MG63 (cell line): ENCODE results near the gene RPS15A. TPM values are rescaled to one million over a fixed set of nuclear protein-coding genes. Genes with fewer than 3 reads are reported as not detected.

Source experiments
- DNase-seq: peaks from one replicate; pipeline ENCODE4 v3.0.0-alpha.2; 2020
- H3K27me3 ChIP-seq: fragments of 250-450 bp; sonication (Bioruptor Pico); 2 replicates; pipeline ENCODE4 v1.5.1; 2020; ENCODE audit warnings: mild to moderate bottlenecking, moderate library complexity
- H3K36me3 ChIP-seq: fragments of 250-450 bp; sonication (Bioruptor Pico); 2 replicates; pipeline ENCODE4 v1.5.1; 2020; ENCODE audit warnings: mild to moderate bottlenecking, moderate library complexity
- H3K4me3 ChIP-seq: fragments of 250-450 bp; sonication (Bioruptor Pico); 2 replicates; pipeline ENCODE4 v1.5.1; 2020; ENCODE audit warnings: mild to moderate bottlenecking, moderate library complexity
- H3K9me3 ChIP-seq: fragments of 250-450 bp; sonication (Bioruptor Pico); 2 replicates; pipeline ENCODE4 v1.5.1; 2020; ENCODE audit warnings: mild to moderate bottlenecking, moderate library complexity
- total RNA-seq: library from RNA; depleted of rRNA; stranded (reverse); fragments of >200 nt; shearing (Covaris generic); gene quantifications from 2 replicates; pipeline ENCODE4 v1.2.3, GENCODE V29; 2014; ENCODE audit warnings: low replicate concordance; rRNA removed

Gene RPS15A
- 1,993 and 2,668 TPM in 2 replicates for total RNA-seq

DNA sequence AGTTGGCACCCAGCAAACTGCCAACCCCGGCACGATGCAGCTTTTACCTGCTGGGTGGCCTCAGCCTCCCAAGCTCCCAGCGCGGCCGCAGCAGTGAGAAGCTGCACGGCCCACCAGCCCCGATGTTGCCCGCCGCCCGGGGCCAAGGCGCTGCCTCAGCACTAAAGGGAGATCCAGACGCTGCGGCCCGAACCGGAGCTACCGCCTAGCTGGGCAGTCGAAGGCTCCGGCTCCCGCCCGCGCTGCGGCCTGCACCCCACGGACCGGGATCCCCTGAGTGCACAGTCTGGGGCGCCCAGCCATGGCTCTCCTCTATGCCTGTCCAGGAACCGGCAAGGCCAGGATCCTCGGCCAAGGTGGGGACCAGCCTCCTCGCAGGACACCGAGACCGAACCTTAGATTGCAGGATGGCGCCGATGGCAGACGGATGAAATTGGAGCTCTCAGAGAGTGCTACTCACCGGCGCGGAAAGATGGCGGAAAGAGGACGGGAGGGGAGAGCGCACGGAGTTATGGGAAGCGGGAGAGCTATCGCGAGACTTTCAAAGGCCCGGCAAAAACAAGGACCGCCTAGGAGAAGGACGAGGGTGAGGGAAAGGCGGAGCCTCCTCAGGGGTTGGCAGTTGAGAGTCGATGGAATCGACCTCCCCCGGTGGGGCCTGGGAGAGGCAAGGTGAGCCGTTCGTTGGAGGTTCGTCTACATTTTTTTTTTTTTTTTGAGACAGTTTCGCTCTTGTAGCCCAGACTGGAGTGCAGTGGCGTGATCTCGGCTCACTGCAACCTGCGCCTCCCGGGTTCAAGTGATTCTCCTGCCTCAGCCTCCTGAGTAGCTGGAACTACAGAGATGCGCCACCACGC lies at the start of gene RPS15A:
RPS15A (minus strand) TSS at position 485 of the 857 bp plus-strand sequence. CDS start 1,221 bp downstream, outside the sequence.
- DNase-seq = peak; percentile 98
- Histone ChIP-seq H3K36me3 (peaks cover 89% of the 10 kb centered on the region), H3K4me3 (peak within 1 kb of the TSS; percentile 88), H3K9me3 (no peaks in the 10 kb centered on the region), H3K27me3 (no peaks in the 10 kb centered on the region)

DNA sequence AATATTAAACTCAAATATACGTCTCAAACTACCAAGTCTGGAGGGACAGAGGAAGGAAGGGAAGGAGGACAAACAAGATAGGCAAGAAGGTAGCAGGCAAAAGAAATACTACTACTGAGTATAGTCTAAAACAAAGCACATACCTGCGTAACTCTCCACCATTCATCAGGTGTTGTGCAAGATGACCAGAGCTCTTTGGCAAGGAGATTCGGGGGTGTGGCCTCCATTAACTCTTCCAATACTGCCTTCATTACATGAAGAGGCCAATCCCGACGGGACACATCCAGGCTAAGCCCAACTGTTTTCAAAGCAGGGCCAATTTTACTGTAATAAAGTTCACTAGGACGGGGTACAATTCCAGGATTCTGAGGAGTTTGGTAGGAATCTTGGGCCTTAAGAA lies 49.4 kb upstream of the RPS15A start:
- Histone ChIP-seq H3K4me3 (no peak overlapping the region), H3K36me3 (peaks cover 92% of the 10 kb centered on the region), H3K27me3 (no peaks in the 10 kb centered on the region), H3K9me3 (peaks cover 5% of the 10 kb centered on the region)
- DNase-seq = no peak

DNA sequence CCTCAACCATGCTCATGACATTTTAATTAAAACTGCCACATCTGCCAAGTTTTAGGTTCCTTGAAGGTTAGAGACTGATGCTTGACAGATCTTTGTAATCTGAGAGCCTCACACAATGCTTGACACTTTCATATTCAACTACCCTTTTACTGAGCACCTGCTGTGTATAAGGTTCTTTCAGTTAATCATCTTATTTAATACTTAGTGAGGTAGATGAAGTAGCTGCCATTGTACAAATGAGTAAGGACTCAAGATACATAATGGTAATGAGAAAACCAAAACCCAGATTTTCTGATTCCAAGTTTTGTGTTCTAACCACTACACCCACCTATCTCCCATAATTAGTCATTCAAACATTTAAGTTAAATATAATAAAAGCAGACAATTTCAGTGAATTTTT lies 46.6 kb upstream of the RPS15A start:
- H3K27me3 ChIP-seq = no peaks in the 10 kb centered on the region

DNA sequence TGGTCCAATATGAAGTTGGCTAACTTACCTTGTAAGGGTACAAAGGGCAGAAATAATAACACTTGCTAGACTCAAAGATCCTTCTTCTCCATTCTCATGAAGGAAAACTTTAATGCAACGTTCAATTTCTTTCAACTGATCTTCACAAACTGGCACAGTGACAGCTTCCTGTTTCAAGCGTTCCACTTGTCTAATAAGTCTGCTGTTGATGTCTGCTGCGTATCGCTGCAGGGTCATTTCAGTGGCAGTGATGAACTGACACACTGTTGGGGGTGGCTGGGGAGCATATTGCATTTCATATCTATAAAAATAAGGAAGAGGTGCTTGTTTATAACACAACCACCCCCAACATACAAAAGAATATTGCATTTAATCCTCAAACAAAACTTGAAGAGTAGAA lies 44.7 kb upstream of the RPS15A start:
- Histone ChIP-seq H3K36me3 (peaks cover 96% of the 10 kb centered on the region), H3K27me3 (no peaks in the 10 kb centered on the region)
- peak; percentile 14 for DNase-seq

More for the DNA sequence above, 46.6 kb upstream of the RPS15A start:
- DNase-seq = no peak
- peaks cover 99% of the 10 kb centered on the region for H3K36me3 ChIP-seq
- peaks cover 5% of the 10 kb centered on the region for H3K9me3 ChIP-seq
- no peak overlapping the region for H3K4me3 ChIP-seq

DNA sequence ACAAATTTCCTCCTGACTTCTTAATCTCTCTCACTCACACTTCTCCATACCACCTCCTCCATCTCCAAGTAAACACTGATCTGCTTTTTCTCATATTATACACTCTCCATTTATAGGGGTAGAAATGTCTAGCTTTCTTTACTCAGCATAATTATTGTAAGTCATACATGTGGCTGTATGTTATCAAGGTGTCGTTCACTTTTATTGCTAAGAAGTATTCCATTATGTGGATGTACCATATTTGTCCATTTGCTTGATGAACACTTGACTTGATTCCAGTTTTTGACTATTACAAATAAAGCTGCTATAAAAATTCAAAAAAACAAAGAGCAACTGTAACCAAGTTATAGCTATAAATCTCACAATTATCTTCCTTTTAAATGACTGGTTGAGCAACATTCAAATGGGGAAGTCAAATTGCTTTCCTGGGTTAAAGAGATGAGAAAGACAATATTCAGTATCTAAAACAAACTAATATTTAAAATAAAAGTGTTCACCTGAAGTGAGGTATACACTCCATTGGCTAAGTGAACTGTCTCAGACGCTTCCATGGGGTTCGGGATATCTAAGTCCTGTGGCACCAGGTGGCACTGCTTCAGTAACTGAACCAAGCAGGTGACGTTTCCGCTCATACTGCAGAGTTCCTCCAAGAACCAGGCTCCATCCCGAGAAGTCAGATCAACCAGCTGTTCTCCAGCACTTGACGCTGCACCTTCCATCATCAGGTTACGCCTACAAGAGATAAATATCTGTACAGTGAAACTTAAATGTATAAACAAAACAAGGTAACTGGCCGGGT lies 43.8 kb upstream of the RPS15A start:
- Histone ChIP-seq H3K36me3 (peaks cover 96% of the 10 kb centered on the region), H3K27me3 (no peaks in the 10 kb centered on the region), H3K9me3 (peaks cover 5% of the 10 kb centered on the region), H3K4me3 (no peak overlapping the region)
- DNase-seq = no peak

More for the DNA sequence above, 44.7 kb upstream of the RPS15A start:
- Histone ChIP-seq H3K4me3 (no peak overlapping the region), H3K9me3 (peaks cover 5% of the 10 kb centered on the region)

DNA sequence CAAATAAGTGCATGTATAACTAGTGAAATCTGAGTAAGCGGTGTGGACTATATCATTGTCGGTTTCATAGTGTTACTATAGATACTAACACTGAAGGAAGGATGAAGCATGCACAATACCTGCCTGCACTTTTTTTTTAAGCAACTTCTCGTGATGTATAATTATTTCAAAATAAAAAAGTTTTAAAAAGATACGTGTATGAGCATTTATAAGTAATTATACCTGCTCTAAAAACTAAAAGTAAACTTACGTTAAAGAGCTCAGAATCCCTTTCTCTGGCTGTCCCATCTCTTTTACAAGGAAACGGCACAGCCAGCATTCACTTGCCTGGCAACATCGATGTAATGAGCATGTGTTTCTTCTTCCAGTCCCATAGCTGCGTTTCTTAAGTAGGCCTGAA lies 42.5 kb upstream of the RPS15A start:
- Histone ChIP-seq H3K4me3 (no peak overlapping the region), H3K27me3 (no peaks in the 10 kb centered on the region), H3K36me3 (peaks cover 95% of the 10 kb centered on the region), H3K9me3 (peaks cover 5% of the 10 kb centered on the region)
- no peak for DNase-seq

DNA sequence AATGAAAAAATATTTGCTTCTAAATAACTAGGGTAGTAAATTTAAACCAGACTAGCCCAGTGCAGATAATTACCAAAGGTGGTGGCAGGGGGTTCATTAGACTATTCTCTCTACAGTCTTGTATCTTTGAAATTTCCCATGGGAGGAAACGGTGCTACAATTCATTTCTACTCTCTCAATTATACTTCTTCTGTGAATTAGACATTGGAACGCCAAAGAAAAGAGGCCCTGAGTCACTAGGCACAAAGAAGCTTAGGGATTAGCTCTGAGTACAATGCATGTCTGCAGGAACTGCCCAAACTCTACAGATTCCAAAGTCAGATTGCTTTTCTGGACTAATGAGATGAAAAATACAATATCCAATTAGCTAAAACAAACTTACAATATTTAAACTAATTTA lies 41.9 kb upstream of the RPS15A start:
- peaks cover 92% of the 10 kb centered on the region for H3K36me3 ChIP-seq

DNA sequence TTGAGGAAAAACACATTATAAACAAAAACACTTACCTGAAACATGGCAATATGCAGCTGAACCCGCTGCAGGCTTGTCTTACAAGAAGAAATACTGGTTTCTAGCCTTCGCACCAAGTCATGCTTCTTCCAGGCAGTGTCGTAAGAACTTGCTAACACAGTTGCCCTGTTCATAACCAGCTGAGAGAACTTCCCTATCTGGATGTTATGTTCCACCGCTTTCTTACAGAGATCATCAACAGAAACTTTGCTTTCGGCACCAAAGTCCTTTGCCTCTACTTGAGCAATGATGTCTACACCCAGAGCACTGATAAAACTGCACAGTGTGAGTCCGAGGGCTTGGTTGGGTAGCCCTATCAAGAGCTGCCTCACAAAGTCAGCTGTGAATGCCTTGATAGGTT lies 39.1 kb upstream of the RPS15A start:
- no peak overlapping the region for H3K4me3 ChIP-seq
- H3K36me3 ChIP-seq = peaks cover 66% of the 10 kb centered on the region
- H3K27me3 ChIP-seq = no peaks in the 10 kb centered on the region
- no peaks in the 10 kb centered on the region for H3K9me3 ChIP-seq
- DNase-seq = no peak

More for the DNA sequence above, 41.9 kb upstream of the RPS15A start:
- Histone ChIP-seq H3K27me3 (no peaks in the 10 kb centered on the region), H3K9me3 (peaks cover 5% of the 10 kb centered on the region), H3K4me3 (no peak overlapping the region)
- no peak for DNase-seq

DNA sequence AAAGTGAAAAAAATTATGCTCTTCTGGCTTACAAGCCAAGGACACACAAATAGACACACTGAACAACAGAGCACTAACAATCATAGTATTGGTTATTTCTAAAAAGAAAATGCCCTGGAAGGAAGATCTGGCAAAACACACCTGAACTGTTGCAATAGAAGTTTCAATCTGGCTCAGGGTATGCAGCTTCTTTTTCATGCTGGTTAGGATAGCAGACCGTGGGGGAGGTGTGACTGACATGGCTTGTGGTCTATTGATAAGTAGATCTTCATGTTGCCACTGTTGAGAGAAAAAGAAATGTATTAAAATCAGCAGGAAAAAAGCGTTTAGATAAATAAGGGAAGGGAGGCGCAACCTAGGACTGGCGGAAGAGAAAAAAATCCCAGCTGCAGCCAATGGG lies 37.8 kb upstream of the RPS15A start:
- H3K27me3 ChIP-seq = no peaks in the 10 kb centered on the region
- DNase-seq = no peak
- H3K36me3 ChIP-seq = peaks cover 52% of the 10 kb centered on the region
- H3K4me3 ChIP-seq = no peak overlapping the region
- no peaks in the 10 kb centered on the region for H3K9me3 ChIP-seq

DNA sequence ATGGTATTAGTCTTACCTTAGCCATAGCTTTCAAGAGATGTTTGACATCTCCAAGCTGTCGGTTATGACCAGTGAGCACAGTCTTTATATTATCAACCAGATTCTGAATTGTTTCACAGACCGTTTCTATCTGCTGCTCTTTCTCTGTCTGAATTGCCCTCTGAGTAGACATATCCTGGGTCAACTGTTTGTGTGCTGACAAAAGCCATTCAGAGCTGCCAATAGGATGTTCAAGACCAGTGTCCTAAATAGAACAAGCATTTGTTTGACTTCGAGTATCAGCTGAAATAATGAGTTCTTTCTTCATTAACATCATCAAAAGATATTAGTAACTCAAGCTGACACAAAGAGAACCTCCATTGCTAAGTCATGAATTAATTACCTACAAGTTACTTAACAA lies 26.2 kb upstream of the RPS15A start:
- Histone ChIP-seq H3K36me3 (peaks cover 90% of the 10 kb centered on the region), H3K4me3 (no peak overlapping the region), H3K27me3 (no peaks in the 10 kb centered on the region), H3K9me3 (no peaks in the 10 kb centered on the region)
- DNase-seq = no peak

DNA sequence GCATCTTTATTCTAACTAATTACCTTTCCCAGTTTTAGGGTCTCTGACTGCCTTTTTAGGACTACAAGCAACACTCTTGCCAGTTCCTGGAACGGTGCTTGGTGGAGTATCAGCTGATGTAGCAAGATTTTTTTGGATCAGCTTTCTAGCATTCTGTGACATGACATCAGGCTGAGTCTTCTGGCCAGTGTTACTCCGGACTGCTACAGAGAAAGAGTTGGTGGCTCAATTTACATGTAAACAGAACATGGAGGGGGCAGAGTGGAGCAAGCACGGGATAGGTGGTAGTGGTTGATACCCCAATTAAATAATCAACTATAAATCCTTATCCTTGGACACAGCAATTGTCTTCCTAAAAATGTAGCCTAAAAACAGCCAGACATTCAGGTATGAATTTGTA lies 21.8 kb upstream of the RPS15A start:
- DNase-seq = no peak
- no peaks in the 10 kb centered on the region for H3K27me3 ChIP-seq
- peaks cover 94% of the 10 kb centered on the region for H3K36me3 ChIP-seq

DNA sequence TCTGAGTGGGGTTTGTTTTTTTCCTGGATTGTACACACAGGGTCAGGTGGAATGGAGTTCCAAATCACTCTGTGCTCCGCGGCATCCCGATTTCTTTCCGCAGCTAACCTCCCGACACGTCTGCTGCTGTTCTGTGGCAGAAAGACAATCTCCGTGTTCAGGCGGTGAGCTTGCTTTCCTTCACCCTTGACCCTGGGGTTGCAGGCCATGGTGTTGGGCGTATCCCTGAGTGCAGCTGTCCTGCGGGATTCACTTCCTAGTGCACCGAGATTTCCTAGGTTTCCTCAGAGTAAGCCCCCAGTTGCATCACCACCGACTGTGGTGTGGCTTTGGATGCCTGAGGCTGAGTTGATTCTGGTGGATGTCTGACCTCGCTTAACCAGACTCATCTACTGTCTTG lies 19.0 kb upstream of the RPS15A start:
- no peak overlapping the region for H3K4me3 ChIP-seq
- H3K36me3 ChIP-seq = peaks cover 80% of the 10 kb centered on the region
- DNase-seq = no peak
- H3K27me3 ChIP-seq = no peaks in the 10 kb centered on the region
- no peaks in the 10 kb centered on the region for H3K9me3 ChIP-seq

More for the DNA sequence above, 21.8 kb upstream of the RPS15A start:
- Histone ChIP-seq H3K4me3 (no peak overlapping the region), H3K9me3 (no peaks in the 10 kb centered on the region)

DNA sequence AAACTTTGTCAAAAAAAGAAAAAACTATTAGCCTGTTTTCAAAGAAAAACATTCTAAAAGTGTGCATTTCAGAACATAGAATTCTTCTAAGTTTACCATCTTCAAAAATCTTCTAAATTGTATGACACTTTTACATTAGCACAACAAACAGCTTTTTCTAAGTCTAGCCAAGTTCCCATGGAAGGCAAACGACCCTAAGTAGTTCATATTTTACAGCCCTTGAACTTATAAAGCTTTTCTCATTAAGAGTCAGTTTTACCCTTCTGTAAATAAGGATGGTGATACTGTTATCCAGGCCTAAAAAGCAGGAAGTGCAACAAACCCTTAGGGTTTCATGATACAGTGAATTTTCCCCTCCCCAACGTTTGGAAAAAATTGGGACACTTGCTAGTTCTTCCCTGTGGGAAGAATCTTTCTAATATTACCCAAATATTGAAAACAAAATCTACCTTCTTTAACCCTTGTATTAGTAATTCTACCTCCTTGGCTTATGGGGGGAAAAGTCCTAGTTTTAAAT lies 15.2 kb upstream of the RPS15A start:
- H3K4me3 ChIP-seq = no peak overlapping the region
- peaks cover 57% of the 10 kb centered on the region for H3K36me3 ChIP-seq

DNA sequence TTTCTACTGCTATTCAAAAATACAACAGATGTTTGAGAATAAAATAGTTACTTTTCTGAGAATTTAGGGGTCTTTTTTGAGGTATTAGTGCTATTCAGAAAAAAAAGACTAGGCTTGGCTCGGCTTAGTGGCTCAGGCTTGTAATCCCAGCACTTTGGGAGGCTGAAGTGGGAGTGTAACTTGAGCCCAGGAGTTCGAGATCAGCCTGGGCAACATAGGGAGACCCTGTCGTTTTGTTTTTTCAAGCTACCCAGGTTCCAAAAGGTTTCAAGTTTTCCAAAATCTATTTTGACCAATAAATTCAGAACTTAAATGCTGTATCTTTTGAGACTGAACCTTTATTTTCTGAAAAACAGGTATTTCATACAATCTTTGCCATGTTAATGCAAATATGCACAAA lies 14.4 kb upstream of the RPS15A start:
- Histone ChIP-seq H3K36me3 (peaks cover 55% of the 10 kb centered on the region), H3K4me3 (no peak overlapping the region), H3K27me3 (no peaks in the 10 kb centered on the region), H3K9me3 (no peaks in the 10 kb centered on the region)
- no peak for DNase-seq

More for the DNA sequence above, 15.2 kb upstream of the RPS15A start:
- no peaks in the 10 kb centered on the region for H3K27me3 ChIP-seq
- no peaks in the 10 kb centered on the region for H3K9me3 ChIP-seq
- DNase-seq = no peak

DNA sequence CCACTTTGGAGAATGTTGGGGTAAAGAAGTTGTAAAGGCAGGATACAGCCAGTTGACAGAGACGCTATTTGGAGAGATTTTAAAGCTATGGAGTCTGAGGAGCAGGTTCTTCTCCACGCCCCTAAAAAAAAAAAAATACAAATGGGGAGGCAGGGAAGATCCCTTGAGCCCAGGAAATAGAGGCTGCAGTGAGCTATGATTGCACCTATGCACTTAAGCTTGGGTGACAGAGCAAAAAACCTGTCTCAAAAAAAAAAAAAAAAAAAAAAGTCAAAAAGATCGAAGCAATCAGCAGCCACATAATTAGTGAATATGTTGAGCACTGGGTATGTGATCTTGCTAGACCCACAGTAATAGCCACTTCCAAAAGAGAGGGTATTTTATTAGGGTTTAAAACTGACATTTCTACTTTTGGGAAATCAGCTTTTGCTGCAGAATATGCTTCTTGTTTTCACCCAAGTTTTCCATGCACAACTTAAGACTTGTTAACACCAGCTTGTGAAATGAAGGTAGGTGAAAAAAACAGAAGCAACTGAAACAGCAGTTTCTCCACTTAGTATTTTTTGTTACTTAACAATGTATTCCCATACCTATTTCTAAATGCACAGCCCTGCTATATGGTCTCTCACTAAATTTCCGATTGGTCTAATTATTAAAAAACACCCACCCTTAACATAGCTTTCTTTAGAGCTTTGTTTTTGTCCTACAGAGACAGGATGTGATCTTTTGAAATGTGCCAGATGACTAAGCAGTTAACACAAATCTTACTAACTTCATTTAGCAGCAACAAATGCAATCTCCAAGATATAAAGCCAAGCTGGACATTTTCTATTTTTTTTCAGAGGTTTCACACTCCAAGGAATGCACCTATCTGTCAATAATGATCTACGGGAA lies 13.7 kb upstream of the RPS15A start:
- Histone ChIP-seq H3K9me3 (no peaks in the 10 kb centered on the region), H3K27me3 (no peaks in the 10 kb centered on the region), H3K4me3 (no peak overlapping the region), H3K36me3 (peaks cover 54% of the 10 kb centered on the region)
- no peak for DNase-seq

DNA sequence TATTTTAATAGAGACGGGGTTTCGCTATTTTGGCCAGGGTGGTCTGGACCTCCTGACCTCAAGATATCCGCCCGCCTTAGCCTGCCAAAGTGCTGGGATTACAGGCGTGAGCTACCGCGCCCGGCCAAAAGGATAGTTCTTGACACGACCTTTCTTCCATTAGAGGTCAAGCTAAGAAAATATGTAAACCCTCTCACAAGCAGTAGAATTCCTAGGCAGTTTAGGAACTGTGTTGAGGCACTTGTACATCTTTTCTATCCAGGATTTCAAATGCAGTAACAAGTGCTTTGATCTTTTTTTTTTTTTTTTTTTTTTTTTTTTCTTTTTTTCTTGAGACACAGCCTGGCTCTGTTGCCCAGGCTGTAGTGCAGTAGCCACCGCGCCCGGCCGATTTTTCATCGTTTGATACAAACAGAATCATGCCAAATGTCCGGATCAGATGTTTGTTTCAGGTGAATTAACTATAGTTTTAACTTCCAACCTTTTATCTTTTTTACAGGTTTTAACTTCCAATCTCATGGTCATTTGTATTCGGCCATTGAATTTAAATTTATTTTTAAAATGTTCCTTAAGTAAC lies 12.7 kb upstream of the RPS15A start:
- H3K36me3 ChIP-seq = peaks cover 53% of the 10 kb centered on the region
- no peaks in the 10 kb centered on the region for H3K27me3 ChIP-seq
- H3K9me3 ChIP-seq = no peaks in the 10 kb centered on the region
- no peak overlapping the region for H3K4me3 ChIP-seq
- DNase-seq = no peak
